Thyroid gland (tissue), 4 donors: Measurements from ENCODE around the gene HMGN2. TPM values are rescaled to one million over a fixed set of nuclear protein-coding genes. Genes with fewer than 3 reads are reported as not detected.

Source experiments
- DNase-seq, 2 donors: peaks; one replicate each; pipeline ENCODE4 v3.0.0-alpha.2; 2019
- H3K27ac ChIP-seq, 3 donors: fragments of 200-600 bp; sonication (generic); 1 replicate in 2 of 3; 2 replicates in 1 of 3; pipeline ENCODE4 v1.5.1; 2016 to 2019; ENCODE audit warnings: mild to moderate bottlenecking in 1 of 3, moderate library complexity in 1 of 3
- H3K27me3 ChIP-seq: fragments of 200-600 bp; sonication (generic); one replicate; pipeline ENCODE4 v1.5.1; 2019
- H3K36me3 ChIP-seq, 2 donors: fragments of 200-600 bp; sonication (generic); one replicate each; pipeline ENCODE4 v1.5.1; 2016 to 2019
- H3K4me1 ChIP-seq, 2 donors: fragments of 200-600 bp; sonication (generic); one replicate each; pipeline ENCODE4 v1.5.1; 2017 to 2019
- H3K4me3 ChIP-seq, 3 donors: fragments of 200-600 bp; sonication (generic); replicated peaks in 1 of 3; 1 replicate in 2 of 3; 2 replicates in 1 of 3; pipeline ENCODE4 v1.5.1; 2016; ENCODE audit warnings: mild to moderate bottlenecking in 1 of 3
- H3K9me3 ChIP-seq: fragments of 200-600 bp; sonication (generic); one replicate; pipeline ENCODE4 v1.5.1; 2017
- CTCF ChIP-seq, 6 experiments: fragments of 200-600 bp in 3 of 6; fragments of 450-650 bp in 3 of 6; sonication (generic) in 3 of 6; IDR thresholded peaks; one replicate each; pipeline ENCODE4 v1.5.1; 2016 to 2019; ENCODE audit warnings: antibody characterized with exemption in 6 of 6, mild to moderate bottlenecking in 2 of 6, inconsistent platforms in 1 of 6, moderate library complexity in 1 of 6
- POLR2A ChIP-seq, 2 donors: fragments of 450-650 bp; IDR thresholded peaks; one replicate each; pipeline ENCODE4 v1.6.1; 2017; ENCODE audit warnings: antibody characterized with exemption in 2 of 2, mild to moderate bottlenecking in 2 of 2, moderate library complexity in 1 of 2
- WGBS, 2 donors: methylation state at CpG; one replicate each; pipeline ENCODE4 v1.1.5; 2017; 5-methylcytosine and 5-hydroxymethylcytosine counted together
- intact Hi-C: fragments of 100-400 bp; cut with DNase I; formaldehyde crosslinking; loops from one replicate; pipeline ENCODE4 v1.15.1; 2023
- total RNA-seq, 4 donors: library from RNA; depleted of rRNA; stranded (reverse); fragments of >200 nt; gene quantifications; one replicate each; pipeline ENCODE4 v1.2.3, GENCODE V29; 2016

Gene HMGN2
- total RNA-seq, 4 donors from 2014 or later, result 277 to 411 (median 319) TPM

DNA sequence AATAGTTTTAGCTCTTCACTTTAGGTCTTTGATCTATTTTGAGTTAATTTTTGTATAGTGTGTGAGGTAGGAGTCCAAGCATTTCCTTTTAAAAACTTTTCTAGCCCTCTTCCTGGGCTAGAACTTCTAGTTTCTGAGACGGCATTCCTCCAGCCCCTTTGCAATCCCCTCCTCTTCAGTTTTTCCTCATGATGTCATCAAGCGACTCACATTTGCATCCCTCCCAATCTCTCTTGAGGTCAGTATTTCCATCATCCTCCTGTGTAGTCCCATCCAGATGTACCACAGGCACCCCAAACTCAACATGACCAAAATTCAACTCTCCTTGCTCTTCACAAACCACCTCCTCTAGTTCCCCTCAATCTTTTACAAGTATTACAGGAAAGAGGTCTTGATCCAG lies 10.7 kb downstream of the HMGN2 start:
- whole genome bisulfite sequencing, 2 donors, result 82 to 84% methylated on average over 2 of the region's 2 CpGs
- intact Hi-C loops, result no loop called here
- DNase-seq, result no peak
- Histone ChIP-seq H3K27ac (no peak overlapping the region), H3K4me3 (no peak overlapping the region), H3K36me3 (peaks cover 0 to 1% of the 10 kb centered on the region in 2 donors), H3K9me3 (no peaks in the 10 kb centered on the region), H3K27me3 (no peaks in the 10 kb centered on the region), H3K4me1 (peaks cover 10% of the 10 kb centered on the region in 2 donors)
- TF ChIP-seq CTCF (IDR thresholded peaks at IDR 0.05), result no peak

DNA sequence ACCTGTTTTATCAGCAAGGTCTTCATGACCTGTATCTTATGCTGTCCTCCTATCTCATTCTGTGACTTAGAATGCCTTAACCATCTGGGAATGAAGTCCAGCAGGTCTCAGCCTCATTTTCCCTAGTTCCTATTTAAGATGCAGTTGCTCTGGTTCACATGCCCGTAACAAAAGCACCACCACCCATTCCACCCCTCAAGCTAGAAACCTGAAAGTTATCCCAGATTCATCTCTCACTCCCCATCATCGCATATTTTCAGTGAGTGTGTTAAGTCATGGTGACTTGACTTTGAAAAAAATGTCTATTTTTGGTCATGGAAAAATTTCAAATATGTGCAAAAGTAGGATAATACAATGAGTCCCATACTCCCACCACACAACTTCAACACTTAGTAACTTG lies 11.7 kb downstream of the HMGN2 start:
- DNase-seq, result no peak
- H3K9me3 ChIP-seq, result no peaks in the 10 kb centered on the region
- intact Hi-C loops, result no loop called here
- TF ChIP-seq POLR2A (IDR thresholded peaks at IDR 0.05) (no peak), CTCF (IDR thresholded peaks at IDR 0.05) (no peak)
- peaks cover 10% of the 10 kb centered on the region in 2 donors for H3K4me1 ChIP-seq
- H3K4me3 ChIP-seq, result no peak overlapping the region
- H3K27me3 ChIP-seq, result no peaks in the 10 kb centered on the region
- no peak overlapping the region for H3K27ac ChIP-seq
- 74 to 82% methylated on average over 2 of the region's 2 CpGs for WGBS, 2 donors
- no peaks in the 10 kb centered on the region for H3K36me3 ChIP-seq

DNA sequence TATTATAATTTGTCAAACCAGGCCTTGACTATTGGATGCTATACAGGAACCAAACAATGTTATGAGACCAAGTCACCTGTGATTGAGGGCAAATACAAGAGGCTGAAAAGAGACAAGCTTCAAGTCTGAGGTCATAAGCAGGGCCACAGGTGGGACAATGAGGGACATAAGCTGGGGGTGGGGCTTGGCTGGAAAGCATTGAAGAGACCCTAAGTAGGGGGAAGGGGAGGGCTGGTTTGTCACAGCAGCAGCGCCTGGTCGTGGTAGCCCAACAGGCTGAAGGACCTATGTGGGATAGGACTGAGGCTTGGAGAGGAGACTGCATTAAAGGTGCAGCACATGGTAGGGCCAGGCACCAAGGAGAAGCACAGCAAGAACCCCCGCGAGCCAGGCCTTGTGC lies 17.9 kb downstream of the HMGN2 start:
- Histone ChIP-seq H3K9me3 (no peaks in the 10 kb centered on the region), H3K27ac (no peak overlapping the region), H3K4me3 (no peak overlapping the region), H3K27me3 (no peaks in the 10 kb centered on the region), H3K4me1 (no peaks in the 10 kb centered on the region), H3K36me3 (no peaks in the 10 kb centered on the region)
- WGBS, 2 donors, result 76 to 78% methylated on average over 4 of the region's 4 CpGs
- TF ChIP-seq POLR2A (IDR thresholded peaks at IDR 0.05), result no peak
- intact Hi-C loops, result no loop called here
- DNase-seq, result no peak

- Histone ChIP-seq H3K27ac (no peak overlapping the region), H3K9me3 (no peaks in the 10 kb centered on the region), H3K27me3 (no peaks in the 10 kb centered on the region), H3K4me3 (no peak overlapping the region), H3K4me1 (no peaks in the 10 kb centered on the region), H3K36me3 (no peaks in the 10 kb centered on the region)
- DNase-seq, result no peak
- TF ChIP-seq CTCF (IDR thresholded peaks at IDR 0.05) (no peak), POLR2A (IDR thresholded peaks at IDR 0.05) (no peak)
- intact Hi-C loops, result no loop called here
- WGBS, 2 donors, result 75 to 81% methylated on average over 3 of the region's 3 CpGs
Measured at GRCh38 chr1:26493267-26493666, 21.0 kb downstream of the HMGN2 start.

DNA sequence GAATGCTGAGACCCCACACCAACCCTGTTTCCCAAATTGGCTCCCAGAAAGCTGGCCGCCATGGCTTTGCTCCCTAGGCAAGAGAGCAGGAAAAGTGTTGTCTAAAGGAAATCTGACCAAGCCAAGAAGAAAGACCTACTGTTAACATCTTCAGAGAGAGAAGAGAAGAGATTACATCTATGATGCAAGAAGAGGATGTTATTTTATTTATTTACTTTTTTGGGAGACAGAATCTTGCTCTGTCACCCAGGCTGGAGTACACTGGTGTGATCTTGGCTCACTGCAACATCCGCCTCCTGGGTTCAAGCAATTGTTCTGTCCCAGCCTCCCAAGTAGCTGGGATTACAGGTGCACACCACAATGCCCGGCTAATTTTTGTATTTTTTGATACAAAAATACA lies 21.7 kb downstream of the HMGN2 start:
- 90 to 92% methylated on average over 3 of the region's 3 CpGs for WGBS, 2 donors
- no peak for DNase-seq
- H3K9me3 ChIP-seq, result no peaks in the 10 kb centered on the region
- intact Hi-C loops, result no loop called here
- no peaks in the 10 kb centered on the region for H3K4me1 ChIP-seq
- H3K27me3 ChIP-seq, result no peaks in the 10 kb centered on the region
- no peak overlapping the region for H3K27ac ChIP-seq
- H3K4me3 ChIP-seq, result no peak overlapping the region
- no peaks in the 10 kb centered on the region for H3K36me3 ChIP-seq
- TF ChIP-seq CTCF (IDR thresholded peaks at IDR 0.05), result no peak
- TF ChIP-seq POLR2A (IDR thresholded peaks at IDR 0.05), result no peak

GRCh38 chr1:26496861-26497260 lies 24.6 kb downstream of the HMGN2 start:
- WGBS, 2 donors, result 89 to 91% methylated on average over 2 to 4 of the region's 4 CpGs
- peaks cover 9 to 13% of the 10 kb centered on the region in 2 donors for H3K4me1 ChIP-seq
- intact Hi-C loops, result no loop called here
- no peaks in the 10 kb centered on the region for H3K36me3 ChIP-seq
- no peak overlapping the region for H3K4me3 ChIP-seq
- H3K27ac ChIP-seq, result no peak overlapping the region
- DNase-seq, result no peak
- H3K27me3 ChIP-seq, result no peaks in the 10 kb centered on the region
- TF ChIP-seq POLR2A (IDR thresholded peaks at IDR 0.05) (no peak), CTCF (IDR thresholded peaks at IDR 0.05) (no peak)
- no peaks in the 10 kb centered on the region for H3K9me3 ChIP-seq
